HG03280 (cell line): ENCODE measurements around the gene NTN5.
"Not testable (repeated sequence)": the region's sequence is repeated elsewhere in the genome, so short reads cannot be mapped to it uniquely, and the experiment has no call there.

ENCODE experiments used
- ATAC-seq: cut with Tn5 transposase; IDR thresholded peaks from one replicate; pipeline ENCODE4 v1.9.1; 2021; ENCODE audit warnings: mild to moderate bottlenecking, moderate library complexity; ENCODE audit not compliant: unreplicated experiment

The NTN5 gene

GRCh38 chr19:48698046-48698445 lies 25.2 kb upstream of the NTN5 start:
- no peak for ATAC-seq

GRCh38 chr19:48696353-48697010 lies 23.7 kb upstream of the NTN5 start:
- ATAC-seq, result no peak

DNA sequence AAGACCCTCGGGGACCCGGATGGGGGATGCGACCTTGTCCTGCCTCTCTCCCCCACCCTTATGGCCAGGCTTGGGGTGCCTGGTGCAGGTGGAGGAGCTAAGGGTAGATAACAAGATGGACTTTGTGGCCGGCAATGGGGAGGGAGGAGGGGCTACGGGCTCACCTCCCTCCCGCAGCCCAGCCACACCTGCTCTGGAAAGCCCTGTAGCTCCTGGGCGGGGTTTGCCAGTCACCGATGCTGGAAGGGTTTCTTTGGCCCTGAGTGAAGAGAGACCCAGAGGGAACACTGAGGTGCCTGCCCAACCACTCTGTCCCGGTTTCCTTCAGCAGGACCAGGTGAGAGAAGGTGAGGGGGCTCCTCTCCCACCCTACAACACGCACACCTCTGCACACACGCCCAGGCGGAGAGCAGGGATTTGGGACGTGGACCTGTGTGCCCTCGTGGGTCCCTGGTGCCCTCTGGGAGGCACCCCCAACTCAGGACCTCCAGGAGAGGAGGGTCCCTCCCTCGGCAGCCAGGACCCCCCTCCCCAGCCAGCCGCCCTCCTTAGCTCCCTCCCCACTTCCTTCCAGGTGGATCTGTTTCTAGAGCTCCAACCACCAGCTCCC lies 23.0 kb upstream of the NTN5 start, which contains the start of gene FUT2:
TSS of gene FUT2 (plus strand) at position 229 of the 610 bp plus-strand sequence. CDS start 6,986 bp downstream, outside the sequence.
- no peak for ATAC-seq

GRCh38 chr19:48693629-48694028 lies 20.8 kb upstream of the NTN5 start:
- ATAC-seq, result not testable (repeated sequence)

GRCh38 chr19:48689449-48689848 lies 16.6 kb upstream of the NTN5 start:
- ATAC-seq, result no peak

DNA sequence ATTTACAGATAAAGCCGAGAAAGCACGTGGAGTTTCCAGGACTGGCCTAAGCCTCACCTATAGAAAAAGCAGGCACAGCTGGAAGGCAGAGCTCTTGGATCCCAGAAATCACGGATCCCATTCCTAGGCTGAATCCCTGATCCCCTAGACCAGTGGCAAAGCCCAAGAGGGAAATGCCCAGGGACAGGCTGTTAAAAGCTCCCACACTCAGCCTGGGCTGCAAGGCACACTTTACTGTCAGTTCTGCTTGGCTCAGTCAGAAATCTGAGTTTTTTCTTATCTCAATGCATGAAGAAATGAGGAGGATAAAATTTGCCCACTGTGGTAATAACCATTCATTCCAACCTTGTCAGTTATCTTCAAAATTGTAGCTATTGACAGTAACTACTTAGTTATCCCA lies 15.0 kb upstream of the NTN5 start:
- ATAC-seq, result no peak

DNA sequence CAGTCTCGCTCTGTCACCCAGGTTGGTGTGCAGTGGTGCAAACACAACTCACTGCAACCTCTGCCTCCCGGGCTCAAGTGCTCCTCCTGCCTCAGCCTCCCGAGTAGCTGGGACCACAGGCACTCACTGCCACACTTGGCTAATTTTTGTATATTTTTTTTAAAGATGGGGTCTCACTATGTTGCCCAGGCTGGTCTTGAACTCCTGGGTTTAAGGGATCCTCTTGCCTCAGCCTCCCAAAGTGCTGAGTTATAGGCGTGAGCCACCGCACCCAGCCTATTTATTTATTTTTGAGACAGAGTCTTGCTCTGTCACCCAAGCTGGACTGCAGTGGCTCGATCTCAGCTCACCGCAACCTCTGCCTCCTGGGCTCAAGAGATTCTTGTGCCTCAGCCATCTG lies 13.8 kb upstream of the NTN5 start:
- not testable (repeated sequence) for ATAC-seq

- no peak for ATAC-seq
Observed at GRCh38 chr19:48686088-48686487, 13.3 kb upstream of the NTN5 start.

- ATAC-seq, result no peak
Observed at GRCh38 chr19:48685583-48685982, 12.8 kb upstream of the NTN5 start.

GRCh38 chr19:48683349-48683748 lies 10.5 kb upstream of the NTN5 start:
- no peak for ATAC-seq

- no peak for ATAC-seq
Observed at GRCh38 chr19:48681127-48681470, 8.3 kb upstream of the NTN5 start.

- no peak for ATAC-seq
Observed at GRCh38 chr19:48680436-48681126, 7.8 kb upstream of the NTN5 start.

- ATAC-seq, result not testable (repeated sequence)
Observed at GRCh38 chr19:48680006-48680405, 7.2 kb upstream of the NTN5 start.

DNA sequence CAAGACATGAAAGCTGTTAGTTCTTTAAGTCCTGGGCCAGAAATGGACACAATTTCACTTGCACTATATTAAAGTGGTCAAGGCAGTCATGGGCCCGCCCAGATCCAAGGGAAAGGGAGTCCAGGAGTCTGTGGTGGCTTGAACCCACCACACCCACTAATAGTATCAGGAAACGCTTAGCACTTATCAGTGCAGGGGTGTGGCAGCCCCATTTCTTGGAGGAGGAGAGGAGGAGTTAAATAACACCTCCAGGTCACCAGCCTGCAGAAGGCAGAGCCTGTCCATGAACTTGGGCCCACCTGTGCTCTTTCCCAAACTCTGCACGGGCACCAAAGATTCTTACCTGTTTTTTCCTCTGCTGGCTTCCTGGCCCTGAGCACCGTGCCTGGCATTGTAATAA lies 5.4 kb upstream of the NTN5 start:
- ATAC-seq, result no peak

DNA sequence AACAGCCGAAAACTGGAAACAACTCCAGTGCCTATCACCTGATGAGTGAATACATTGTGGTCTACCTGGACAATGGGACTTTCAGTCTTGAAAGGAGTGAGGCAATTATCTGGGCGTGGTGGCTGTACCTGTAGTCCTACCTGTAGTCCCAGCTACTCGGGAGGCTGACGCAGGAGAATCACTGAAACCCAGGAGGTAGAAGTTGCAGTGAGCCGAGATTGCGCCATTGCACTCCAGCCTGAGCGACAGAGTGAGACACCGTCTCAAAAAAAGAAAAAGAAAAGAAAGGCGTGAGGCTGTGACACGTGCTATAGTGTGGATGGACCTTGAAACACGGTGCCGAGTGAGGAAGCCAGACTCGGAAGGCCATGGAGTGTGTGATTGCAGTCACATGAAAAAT lies 4.1 kb upstream of the NTN5 start:
- ATAC-seq, result no peak

- no peak for ATAC-seq
Observed at GRCh38 chr19:48676487-48676886, 3.7 kb upstream of the NTN5 start.

GRCh38 chr19:48674921-48675824 lies 2.4 kb upstream of the NTN5 start:
- ATAC-seq, result no peak

DNA sequence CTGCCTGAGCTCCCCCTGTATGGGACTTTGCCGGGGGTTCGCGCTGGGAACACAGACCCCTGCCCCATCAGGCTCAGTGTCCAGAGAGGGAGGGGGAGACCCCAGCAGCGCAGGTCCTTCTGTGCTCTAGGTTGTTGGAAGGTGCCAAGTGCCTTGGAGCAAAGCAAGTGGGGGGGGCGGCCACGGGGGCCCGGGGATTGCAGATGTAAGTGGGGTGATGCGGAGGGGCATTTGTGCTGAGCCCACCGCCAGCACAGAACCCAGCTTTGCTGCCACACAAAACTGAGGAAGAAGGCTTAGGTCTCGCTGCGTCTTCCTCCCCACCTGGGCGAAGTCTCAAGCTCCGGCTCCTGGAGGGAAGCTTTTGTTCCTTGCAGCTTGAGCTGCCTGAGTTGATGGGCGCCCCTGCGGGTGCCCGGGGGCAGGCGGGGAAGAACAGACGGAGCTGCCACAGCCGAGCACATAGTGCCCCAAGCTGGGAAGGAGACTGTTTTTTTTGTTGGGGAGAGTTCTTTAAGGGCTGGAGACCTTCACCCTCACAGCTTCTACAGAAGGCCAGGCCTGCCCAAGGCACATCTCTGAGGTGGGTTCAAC lies 1.5 kb upstream of the NTN5 start:
- no peak for ATAC-seq

GRCh38 chr19:48673436-48674100 lies 751 bp upstream of the NTN5 start:
- ATAC-seq, result no peak

DNA sequence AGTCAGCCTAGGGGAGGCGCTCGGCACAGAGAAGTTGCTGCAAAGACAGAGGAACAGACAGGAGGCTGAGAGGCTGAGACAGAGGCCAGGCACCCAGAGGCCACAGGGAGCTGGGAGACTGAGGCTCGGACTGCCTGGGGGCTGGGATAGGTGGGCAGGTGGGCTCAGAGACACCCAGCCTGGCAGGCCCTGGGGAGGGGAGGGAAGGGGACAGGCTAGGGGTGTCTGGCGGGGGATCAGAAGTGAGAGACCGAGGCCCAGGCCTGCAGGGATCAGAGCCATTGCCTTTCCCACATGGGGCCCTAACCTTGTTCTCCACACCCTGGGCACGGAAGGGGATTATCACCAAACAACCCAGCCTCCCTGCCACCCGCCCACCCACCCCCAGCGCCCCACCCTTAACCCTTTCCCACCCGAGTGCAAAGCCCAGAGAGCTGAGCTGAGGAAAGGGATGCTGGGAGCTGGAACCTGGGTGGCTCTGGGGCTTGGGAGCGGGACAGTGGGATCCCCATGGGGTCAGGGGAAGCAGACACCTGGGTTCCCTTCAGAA lies 1.3 kb downstream of the NTN5 start:
- no peak for ATAC-seq
